ENCODE results near the gene CDKN2AIP.
A peak's percentile ranks its signal among the peaks of the same experiment; 100 is the strongest.

DNA sequence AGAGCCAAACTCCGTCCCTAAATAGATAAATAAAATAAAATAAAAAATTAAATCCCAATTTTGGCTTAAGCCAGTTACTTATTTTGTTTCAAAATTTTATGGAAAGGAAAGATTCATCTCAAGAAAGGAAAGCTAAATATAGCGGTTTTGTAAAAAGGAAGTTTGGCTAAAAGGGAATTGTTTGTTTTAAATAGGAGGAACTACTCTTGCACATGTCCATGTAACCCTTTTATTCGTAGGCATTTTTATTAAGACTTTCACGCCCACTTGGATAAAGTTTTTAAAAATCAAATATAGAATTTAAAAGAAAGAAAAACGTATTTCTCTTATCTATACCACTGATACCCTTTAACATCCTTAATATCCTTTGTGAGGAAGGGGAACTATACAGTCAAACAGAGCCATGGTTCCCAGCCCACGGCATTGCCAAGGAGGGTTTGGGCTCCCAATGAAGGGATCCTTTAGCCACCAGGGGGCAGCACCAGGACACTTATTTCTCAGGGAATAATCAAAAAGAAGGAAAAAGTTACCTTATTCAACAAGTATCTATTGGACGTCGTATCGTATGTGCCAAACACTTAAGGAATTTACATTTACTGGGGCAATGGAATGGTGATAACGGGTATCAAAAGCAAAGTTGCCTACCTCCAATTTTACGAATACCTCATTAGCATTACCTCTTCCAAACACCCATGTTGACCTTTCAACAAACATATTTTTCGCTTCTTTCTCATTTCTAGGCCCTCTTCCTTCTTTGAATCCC lies 27.7 kb downstream of the CDKN2AIP start:
- TF ChIP-seq, protein P1, sequence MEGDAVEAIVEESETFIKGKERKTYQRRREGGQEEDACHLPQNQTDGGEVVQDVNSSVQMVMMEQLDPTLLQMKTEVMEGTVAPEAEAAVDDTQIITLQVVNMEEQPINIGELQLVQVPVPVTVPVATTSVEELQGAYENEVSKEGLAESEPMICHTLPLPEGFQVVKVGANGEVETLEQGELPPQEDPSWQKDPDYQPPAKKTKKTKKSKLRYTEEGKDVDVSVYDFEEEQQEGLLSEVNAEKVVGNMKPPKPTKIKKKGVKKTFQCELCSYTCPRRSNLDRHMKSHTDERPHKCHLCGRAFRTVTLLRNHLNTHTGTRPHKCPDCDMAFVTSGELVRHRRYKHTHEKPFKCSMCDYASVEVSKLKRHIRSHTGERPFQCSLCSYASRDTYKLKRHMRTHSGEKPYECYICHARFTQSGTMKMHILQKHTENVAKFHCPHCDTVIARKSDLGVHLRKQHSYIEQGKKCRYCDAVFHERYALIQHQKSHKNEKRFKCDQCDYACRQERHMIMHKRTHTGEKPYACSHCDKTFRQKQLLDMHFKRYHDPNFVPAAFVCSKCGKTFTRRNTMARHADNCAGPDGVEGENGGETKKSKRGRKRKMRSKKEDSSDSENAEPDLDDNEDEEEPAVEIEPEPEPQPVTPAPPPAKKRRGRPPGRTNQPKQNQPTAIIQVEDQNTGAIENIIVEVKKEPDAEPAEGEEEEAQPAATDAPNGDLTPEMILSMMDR (IDR thresholded peaks at IDR 0.05): peak; percentile 63 to 85 (median 82)
- TF ChIP-seq POLR2A (IDR thresholded peaks at IDR 0.05): no peak
